Cardiac fibroblast (primary cell): Measurements from ENCODE around the gene PHLPP2.

ENCODE experiments used
- DNase-seq, 2 donors: peaks; one replicate each; pipeline versions ENCODE4 v3.0.0 to v3.0.0-alpha.2; 2010; ENCODE audit warnings: low read depth in 2 of 2
- H3K4me3 ChIP-seq, 2 donors: replicated peaks in 1 of 2; 1 replicate in 1 of 2; 2 replicates in 1 of 2; pipeline ENCODE4 v1.5.1; 2011; ENCODE audit warnings: low read depth in 2 of 2, low read length in 2 of 2, mild to moderate bottlenecking in 2 of 2, moderate library complexity in 1 of 2
- CTCF ChIP-seq: IDR thresholded peaks from one replicate; pipeline ENCODE4 v1.5.1; 2011; ENCODE audit warnings: low read depth, mild to moderate bottlenecking, low read length, inconsistent platforms

Gene PHLPP2

GRCh38 chr16:71758293-71758760 is 33.8 kb upstream of the PHLPP2 start:
- no peak for DNase-seq
- H3K4me3 ChIP-seq = no peak overlapping the region
- TF ChIP-seq CTCF = no peak

GRCh38 chr16:71754652-71755051 is 30.2 kb upstream of the PHLPP2 start:
- no peak for DNase-seq
- no peak overlapping the region for H3K4me3 ChIP-seq
- no peak for TF ChIP-seq CTCF

GRCh38 chr16:71754108-71754507 is 29.6 kb upstream of the PHLPP2 start:
- no peak for TF ChIP-seq CTCF
- DNase-seq = no peak
- H3K4me3 ChIP-seq = no peak overlapping the region

GRCh38 chr16:71748226-71748625 is 23.7 kb upstream of the PHLPP2 start:
- TF ChIP-seq CTCF = no peak
- H3K4me3 ChIP-seq = no peak overlapping the region
- no peak for DNase-seq

GRCh38 chr16:71746442-71747046 is 22.0 kb upstream of the PHLPP2 start:
- no peak overlapping the region for H3K4me3 ChIP-seq
- TF ChIP-seq CTCF = peak; percentile 69
- DNase-seq = peak; percentile 67 to 71

- no peak overlapping the region for H3K4me3 ChIP-seq
- no peak for DNase-seq
- no peak for TF ChIP-seq CTCF
These were observed 14.4 kb upstream of the PHLPP2 start for GRCh38 chr16:71738855-71739254.

GRCh38 chr16:71737501-71737900 is 13.0 kb upstream of the PHLPP2 start:
- no peak for TF ChIP-seq CTCF
- no peak for DNase-seq
- H3K4me3 ChIP-seq = no peak overlapping the region
